Colon (tissue), 2 donors: ENCODE measurements around the gene PRKCZ.

ENCODE experiments used
- FAIRE-seq: peaks from 2 replicates; lab custom pipeline; 2012; peaks lifted over from hg19 to GRCh38; lab: Jason Lieb, UNC
- donor health status: control.
- donor health status: control.

Gene PRKCZ

DNA sequence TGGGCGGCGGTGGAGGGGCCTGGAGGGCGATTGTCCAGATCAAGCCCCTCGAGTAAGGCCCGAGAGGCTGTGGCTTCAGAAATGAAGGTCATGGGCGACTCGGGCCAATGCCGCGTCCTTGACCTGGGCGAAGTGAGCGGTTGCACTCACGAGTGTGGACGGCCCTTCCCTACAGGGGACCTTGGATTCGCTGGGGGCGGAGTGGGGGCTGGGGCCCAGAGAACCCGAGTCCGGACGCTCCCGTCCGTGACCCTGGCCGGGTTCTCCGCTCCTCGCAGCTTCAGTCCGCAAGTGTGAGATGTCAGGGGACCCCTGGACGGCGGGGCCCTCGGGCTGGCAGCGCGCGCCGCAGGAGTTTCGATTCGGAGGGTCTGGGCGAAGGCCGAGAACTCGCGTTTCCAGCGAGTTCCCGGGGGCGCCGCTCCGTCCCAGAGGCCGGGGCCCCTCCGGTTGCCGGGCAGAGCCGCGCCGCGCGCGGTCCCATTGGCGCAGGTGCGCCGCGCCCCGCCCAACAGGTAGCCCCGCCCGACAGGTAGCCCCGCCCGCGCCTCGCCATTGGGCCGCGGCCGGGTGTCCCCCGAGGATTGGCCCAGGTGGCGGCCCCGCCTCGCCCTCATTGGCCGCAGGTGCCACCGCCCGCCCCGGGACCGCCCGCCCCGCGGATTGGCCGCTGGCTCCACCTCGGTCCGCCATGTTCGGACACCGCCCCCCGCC lies at the start of gene PRKCZ:
Gene PRKCZ, plus strand, starts transcription at position 694 of the 714 bp plus-strand sequence. CDS start 220 bp downstream, outside the sequence.
- FAIRE-seq = no peak

DNA sequence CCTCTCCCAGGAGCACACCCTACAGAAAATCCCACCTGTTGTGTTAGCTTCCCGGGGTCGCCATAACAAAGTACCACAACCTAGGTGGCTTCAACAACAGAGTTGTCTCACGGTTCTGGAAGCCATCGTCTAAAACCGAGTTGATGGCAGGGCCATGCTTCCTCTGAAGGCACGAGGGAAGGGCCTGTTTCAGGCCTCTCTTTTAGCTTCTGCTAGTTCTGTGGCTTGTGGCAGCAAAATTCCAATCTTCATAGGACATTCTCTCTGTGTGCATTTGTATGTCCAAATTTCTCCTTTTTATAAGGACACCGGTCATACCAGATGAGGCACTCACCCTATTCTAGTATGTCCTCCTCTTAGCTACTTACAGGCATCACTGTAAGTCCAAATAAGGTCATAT lies 49.8 kb upstream of the PRKCZ start:
- FAIRE-seq = no peak

DNA sequence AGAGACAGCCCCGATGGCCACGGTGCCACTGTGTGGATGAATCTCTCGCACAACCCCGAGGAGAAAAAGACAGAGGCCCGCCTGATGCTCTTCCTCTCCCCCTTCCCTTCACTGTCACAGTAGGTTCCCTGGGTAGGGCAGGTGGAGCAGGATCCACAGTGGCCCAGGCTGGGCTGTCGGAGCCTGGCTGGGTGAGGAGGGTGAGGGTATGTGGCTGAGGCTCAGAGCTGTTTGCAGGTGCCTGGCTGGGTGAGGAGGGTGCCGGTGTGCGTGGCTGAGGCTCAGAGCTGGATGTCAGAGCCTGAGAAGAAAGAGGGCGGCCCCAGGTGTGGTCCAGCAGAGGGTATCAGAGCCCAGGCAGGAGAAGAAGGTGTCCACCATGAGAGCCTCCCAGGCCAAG lies 49.4 kb upstream of the PRKCZ start:
- FAIRE-seq = no peak

DNA sequence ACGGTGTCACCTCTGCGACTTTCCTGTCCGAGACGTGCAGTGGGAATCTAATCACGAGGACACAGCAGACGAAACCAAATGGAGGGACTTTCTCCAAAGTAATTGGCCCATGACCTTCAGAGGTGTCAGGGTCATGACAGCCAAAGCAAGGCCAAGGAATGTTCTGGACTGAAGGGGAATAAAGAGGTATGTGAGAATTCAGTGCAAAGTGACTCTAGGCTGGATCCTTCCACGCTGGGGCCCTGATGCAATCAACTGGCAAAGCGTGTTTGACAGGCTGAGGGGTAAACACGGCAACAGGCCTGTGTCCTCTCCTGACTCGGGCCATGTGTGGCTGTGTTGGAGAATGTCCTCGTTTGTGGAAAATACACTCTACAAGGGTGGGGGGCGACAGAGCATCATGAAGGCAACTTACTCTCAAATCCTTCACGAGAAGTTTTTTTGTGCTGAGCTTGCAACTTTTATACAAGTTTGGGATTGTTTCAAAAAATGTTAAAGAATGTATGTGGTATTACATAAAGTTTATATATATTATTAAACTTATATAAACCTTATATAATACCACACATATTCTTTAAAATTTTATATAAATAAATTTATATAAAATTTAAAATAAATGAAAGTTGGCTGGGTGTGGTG lies 48.3 kb upstream of the PRKCZ start:
- no peak for FAIRE-seq

DNA sequence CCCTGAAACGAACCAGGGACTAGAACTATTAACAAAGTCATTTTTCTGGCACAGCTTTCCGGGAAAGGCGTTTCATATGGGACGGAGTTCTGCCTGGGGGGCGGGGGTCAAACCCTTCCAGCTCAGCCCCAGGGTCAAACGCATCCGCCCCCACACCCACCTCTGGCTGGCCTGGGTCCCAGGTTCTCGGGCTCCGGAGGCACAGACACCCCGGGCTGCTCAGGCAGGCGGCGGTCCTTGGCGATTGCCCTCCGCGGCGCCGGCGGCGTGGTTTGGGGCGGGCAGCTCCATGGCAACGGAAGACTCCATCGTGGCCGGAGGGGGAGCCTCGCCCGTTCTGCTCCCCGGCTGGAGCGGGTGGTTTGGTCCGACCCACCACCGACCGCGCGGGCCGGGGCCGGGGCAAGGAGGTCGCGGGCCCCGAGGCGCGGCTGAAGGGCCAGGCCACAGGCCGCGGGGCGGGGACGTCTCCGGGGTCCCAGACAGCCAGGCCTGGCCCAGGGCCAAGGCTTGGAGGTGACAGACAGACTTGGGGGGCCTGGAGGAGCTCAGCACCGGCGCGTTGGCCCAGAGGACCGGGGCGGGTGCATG lies 46.6 kb upstream of the PRKCZ start, which contains the start of gene CFAP74:
Gene CFAP74, minus strand, starts transcription at position 246 of the 591 bp plus-strand sequence. CDS start 12,830 bp downstream, outside the sequence.
- FAIRE-seq = no peak

DNA sequence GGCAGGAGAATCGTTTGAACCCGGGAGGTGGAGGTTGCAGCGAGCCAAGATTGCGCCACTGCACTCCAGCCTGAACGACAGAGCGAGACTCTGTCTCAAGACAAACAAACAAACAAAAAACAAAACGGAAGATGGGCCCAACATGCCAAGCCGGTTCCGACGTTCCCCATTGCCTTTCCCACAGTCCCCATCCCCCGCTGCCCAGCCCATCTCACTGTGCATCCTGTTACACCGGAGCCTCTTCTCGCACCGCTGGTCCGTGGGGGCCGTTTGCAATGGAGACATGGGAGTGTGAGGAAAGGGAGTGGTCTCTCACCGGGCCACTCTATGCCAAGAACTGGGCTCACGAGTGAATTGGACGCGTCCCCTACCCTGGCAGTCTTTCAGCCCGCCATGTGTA lies 45.4 kb upstream of the PRKCZ start:
- FAIRE-seq = no peak

DNA sequence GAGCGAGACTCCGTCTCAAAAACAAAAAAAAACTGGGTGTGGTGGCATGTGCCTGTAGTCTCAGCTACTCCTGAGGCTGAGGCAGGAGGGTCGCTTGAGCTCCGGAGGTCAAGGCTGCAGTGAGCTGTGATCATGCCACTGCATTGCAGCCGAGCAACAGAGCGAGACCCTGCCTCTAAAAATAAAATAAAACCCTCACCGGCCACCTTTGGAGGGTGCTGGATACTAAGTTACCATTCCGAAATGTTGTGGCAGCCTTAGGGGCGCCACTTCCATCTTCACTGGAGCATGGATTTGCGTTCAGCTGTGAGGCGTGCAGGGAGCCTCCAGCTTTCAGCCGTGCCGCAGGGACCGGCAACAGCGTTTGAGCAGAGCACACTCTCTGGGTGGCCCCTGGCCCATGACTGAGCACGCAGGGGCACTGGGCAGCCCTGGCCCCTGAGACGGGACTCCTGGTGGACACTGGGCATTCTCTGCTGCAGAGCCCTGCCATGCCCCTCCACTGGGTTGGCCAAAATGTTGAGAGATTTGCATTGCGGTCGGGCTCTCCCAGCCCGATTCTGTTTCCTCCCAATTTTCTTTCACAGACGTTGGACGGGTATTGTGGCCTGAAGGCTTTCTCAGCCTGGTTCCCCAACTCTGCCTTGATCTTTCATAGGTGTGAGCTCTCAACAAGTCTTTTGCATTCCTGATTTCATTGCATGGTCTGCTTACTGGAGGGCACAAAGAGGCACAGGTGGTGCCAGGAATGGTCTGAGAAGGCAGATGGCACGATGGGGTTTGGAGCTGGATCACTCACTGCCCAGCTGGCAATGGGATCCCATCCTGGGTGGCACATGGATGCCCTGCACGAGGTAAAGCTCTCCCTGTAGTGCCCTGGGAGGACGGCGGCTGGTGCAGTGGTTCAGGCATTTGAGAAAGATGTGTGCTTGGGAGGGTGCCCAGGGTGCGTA lies 40.8 kb upstream of the PRKCZ start:
- FAIRE-seq = no peak

DNA sequence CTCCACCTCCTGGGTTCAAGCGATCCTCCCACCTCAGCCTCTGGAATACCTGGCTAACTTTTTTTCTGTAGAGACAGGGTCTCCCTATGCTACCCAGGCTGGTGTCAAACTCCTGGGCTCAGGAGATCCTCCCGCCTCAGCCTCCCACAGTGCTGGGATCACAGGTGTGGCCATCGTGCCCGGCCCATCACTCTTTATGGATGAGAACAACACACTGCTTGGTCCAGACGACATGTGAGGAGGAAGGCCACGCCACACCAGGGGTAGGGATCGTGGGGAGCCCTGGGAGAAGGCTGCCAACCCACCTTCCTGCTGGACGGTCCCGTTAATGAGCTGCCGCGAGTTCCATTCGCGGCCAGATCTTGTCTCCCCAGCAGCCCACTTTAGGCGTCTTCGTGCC lies 36.0 kb upstream of the PRKCZ start:
- FAIRE-seq = no peak

DNA sequence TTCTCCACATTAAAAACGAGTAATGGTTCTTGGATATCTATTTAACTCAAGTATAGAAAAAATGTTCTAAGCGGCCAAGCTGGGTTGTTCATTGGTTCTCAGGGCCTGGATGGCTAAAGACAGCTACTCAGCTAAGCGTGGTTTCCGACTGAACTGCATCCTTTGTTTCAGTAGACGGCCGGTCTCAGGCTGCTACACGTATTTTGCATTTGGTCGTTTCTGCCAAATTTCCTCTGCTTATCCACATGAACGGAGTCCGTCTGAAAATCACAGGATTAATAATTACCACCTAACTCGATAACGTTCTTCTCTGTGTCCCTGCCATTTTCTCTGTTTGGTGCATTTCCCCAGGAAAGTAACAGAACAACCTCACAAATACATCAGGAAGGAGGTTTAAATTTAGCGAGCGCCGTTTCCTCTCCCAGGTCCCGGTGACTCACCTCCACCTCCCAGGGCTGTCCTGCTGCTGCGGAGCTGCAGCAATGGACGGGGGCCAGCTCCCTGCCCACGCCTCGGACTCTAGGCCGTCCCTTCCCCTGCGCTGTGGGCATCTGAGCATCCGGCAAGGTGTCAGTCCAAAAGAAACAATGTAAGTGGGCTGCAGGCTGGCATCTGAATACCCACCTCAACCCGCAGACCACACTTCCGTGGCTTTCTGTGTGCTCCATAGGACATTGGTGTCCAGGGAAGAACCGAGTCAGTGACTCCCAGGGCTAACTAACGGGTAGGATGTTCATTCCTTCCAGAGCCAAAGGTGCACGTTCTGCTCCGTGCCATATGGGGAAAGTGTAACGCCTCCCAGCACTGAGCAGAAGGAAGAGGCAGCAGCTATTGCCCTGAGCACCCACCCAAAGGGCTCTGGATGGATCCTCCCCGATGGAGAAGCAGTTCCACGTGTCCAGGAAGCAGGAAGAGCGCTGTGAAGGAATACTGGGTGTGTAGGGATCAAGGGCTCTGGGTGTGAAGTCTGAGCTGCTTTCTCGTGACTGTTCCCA lies 35.2 kb upstream of the PRKCZ start:
- no peak for FAIRE-seq

DNA sequence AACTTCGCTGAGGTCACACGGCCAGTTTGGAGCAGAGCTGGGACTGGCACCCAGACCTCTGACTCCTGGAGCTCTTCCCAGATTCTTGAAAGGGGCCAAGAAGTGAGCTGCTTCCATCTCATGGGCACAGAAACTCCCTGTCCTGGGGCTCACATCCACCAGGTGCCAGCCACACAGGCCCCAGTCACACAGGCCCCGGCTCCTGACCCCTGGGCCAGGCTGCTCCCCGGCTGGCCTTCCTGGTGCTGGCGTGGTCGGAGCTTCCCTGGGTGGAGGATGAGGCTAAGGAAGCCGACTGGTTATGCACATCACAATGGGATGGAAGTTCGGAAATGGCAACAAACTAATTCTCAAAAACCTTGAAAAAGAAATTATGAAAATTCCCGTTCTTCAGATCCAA lies 34.1 kb upstream of the PRKCZ start:
- FAIRE-seq = no peak

DNA sequence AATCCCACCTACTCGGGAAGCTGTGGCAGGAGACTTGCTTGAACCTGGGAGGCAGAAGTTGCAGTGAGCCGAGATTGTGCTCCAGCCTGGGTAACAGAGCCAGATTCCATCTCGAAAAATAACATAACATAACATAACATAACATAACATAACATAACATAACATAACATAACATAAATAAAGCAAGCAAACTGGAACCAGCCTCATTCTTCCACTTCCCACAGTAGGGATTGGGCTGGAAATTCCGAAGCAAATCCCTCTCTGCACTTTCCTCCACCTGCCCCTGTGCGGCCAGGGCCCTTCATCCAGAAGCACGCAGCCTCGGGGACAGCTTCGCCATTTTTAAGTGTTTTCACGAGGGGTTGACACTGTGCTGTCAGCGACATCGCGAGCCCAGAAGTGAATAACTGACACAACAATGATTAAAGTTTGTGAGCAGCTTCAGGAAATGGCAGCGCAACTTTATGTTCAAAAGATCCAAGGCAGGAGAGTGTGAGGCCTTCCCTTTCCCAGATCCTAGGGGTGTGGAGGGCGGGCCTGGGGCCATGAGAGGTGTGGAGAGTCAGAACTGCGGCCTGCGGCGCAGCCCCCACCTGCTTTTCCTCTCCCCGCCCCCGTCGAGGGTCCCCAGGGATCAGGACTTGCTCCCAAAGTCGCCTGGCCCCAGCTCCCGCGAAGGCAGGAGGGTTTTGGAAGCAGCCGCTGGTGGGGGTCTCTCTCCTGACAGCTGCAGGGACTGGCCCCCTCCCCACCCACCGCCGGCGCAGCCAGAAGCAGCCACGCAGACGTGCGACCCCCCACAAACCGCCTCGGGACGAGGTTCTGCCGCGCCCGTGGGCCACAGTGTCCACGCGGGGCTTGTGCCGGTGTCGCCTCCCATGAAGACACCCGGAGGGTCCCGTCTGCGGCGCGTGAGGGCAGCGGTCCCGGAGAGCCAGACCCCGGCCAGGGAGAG lies 31.7 kb upstream of the PRKCZ start:
- no peak for FAIRE-seq

DNA sequence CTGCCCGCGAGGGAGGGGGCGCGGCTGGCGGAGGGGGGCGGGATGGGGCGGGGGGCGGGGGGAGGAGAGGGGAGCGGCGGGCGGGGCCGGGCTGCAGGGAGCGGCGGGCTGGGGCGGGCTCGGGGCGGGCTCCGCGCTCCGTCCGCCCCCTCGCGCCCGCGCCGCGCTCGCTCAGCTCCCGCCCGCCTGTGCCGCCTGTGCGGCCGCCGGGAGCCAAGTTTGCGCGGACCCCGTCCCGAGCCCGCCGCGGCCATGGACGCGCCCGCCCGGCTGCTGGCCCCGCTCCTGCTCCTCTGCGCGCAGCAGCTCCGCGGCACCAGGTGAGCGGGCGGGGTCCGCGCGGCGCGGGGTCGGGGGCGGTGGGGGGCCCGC lies 31.1 kb upstream of the PRKCZ start, which contains the start of gene GABRD:
Gene GABRD, plus strand, starts transcription at position 174 of the 372 bp plus-strand sequence. Its CDS starts 79 bp downstream, at position 253.
- FAIRE-seq = no peak

DNA sequence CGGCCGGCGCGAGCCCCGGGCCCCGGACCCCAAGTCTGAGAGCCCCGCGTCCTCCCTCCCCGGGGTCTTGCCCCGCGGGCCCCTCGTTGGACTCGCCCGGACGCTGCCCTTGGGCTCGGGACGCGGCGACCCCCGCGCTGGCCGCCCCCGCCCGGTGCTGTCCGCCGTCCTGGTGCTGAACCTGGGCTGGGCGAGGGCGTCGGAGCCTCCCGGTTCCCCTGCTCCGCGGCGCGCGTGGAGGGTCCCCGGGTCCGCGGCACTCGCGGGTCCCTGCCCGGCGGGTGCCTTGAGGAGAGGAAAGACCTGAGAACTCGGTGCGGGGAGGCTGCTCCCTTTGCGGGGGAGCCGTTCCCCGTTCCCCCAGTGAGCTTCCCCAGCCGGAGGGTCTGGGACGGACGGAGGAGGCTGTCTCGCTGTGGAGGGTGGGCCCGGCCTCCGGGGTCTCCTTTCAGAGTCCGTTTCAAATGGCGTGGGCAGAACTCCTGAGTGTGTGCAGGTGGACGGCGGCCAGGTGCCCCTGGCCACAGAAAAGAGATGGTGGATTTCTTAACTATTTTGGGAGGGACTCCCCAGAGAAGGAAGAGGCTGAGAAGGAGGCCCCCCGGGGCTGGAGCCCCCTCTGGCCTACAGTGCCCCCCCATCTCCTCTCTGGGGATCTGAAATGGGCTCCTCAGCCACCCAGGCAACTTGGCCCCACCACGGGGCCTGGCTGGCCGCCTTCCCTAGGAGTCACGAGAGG lies 30.5 kb upstream of the PRKCZ start:
- no peak for FAIRE-seq

DNA sequence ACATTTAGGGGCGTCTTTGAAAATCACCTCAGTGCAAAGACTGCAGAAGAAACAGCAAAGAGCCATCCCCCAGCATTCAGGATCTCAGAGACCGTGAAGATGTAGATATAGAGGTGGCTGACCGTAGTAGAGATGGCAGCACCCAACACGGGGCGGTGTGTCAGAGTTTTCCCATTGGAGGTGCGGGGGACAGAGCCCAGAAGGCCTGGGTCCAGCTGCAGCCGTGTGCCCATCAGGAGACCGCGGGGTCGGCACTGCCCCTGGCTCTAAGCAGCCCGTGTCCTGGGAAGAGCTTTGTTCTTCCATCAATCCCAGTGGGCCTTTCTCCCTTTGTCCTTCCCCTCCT lies 29.9 kb upstream of the PRKCZ start:
- no peak for FAIRE-seq

DNA sequence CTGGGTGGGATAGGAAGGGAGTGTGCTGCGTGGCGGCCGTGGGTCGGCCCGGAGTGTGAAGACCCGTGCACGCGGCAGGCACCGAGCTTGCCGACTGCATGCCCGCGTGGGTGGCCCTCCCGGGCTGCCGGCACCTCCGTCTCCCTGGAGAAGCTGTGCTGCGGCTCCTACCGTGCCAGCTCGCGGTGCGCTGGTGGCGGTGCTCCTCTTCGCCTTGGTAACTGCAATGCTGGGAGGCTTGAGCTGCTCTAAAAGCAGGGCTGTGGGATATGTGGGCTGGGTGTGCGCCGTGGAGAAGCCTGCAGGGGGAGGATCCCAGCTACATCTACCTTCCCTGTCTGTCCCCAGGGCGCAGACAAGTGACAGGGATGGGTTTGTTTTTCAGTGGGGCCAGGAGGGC lies 28.7 kb upstream of the PRKCZ start:
- no peak for FAIRE-seq

DNA sequence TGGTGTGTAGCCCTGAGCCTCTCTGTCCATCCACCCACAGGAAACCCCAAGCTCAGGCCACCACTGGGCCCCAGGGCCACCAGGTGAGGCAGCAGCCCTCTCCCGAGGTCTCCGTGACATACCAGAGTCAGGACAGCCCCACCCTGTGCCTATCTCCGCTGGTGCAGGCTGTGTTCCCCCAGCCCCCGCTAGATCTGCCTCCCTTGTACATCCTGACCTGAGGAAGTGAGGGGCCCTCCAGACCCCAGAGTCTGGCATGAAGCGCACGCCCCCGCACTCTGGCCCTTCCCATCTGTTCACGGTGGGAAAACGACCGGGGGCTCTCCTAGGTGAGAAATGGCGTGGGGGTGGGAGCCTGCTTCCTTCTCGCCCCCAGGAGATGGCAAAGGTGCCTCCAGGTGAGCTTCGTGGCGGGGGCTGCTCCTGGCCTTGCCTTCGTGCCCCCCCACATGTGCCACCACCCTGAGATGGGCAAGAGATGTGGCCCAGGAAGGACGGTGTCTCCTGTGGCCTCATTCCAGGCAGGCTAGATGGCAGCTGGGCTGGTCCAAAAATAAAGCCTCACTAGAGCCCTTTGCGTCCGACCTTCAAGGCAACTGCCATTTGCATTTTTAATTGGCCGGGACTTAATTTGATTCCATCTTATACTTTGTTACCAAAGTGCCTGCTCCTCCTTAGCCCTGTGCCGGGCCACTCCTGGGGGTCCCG lies 28.0 kb upstream of the PRKCZ start:
- FAIRE-seq = no peak

DNA sequence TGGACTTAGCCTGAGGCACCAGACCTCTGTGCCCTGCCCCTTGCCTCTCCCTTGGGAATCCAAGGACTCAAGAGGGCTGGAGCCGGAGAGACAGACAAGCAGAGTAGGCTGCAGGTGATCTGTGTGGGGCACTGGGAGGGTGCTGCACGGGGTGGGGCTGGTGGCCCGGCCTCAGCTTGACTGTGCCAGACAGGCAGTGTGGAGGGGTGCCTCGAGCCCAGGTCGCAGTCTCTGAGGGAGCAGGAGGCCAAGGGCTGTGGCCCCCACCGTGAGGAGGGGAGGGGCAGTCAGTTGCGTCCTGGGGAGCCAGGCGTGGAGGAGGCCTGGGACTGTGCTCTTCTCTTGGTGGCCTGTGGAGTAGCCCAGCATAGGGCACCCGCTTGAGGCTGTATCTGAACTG lies 27.0 kb upstream of the PRKCZ start:
- no peak for FAIRE-seq

DNA sequence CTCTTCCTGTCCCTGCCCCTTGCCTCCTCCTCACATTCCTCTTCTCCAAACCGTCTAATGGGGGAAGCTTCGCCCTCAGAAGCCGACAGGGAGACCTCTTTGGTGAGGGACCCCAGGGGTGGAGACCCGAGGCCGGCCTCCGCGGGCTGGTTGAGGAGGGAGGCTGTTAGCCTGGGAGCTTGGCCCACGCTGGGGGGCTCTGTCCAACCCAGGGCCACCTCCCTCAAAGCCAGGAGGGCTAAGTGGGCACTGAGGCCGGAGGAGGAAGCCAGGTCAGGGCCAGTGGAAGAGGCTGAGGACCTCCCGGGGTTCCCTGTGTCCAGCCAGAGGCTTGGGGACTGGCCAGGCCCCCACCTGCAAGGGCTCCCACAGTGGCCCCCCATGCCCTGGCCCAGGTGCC lies 25.8 kb upstream of the PRKCZ start:
- no peak for FAIRE-seq

DNA sequence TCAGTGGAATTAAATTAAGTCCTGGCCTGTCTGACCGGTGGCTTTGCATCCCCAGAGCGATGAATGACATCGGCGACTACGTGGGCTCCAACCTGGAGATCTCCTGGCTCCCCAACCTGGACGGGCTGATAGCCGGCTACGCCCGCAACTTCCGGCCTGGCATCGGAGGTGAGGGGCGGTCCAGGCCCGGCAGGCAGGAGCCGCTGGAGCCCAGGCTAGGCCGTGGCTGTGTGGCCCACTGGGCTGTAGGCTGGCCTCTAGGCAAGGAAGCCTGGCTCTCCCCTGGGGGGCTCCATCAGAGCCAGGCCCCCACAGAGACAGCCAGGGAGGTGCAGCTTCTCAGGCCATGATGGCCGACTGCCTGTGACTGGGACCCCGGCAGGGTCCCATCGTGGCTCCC lies 25.3 kb upstream of the PRKCZ start:
- FAIRE-seq = no peak
